H9 (cell line): ENCODE data around the gene SLC19A1. TPM values are rescaled to one million over a fixed set of nuclear protein-coding genes. Genes with fewer than 3 reads are reported as not detected.
A peak's percentile ranks its signal among the peaks of the same experiment; 100 is the strongest.

Experiments
- DNase-seq: peaks from one replicate; pipeline ENCODE4 v3.0.0-alpha.2; 2017
- H2AFZ ChIP-seq: one replicate; pipeline ENCODE4 v1.6.1; 2013; ENCODE audit warnings: mild to moderate bottlenecking, low read length, control low read depth, moderate library complexity
- H2AK5ac ChIP-seq: 2 replicates; pipeline ENCODE4 v1.6.1; 2013; ENCODE audit warnings: low read length, control low read depth, mixed read lengths; ENCODE audit not compliant: insufficient read length
- H2BK120ac ChIP-seq: one replicate; pipeline ENCODE4 v1.6.1; 2013; ENCODE audit warnings: low read depth, mild to moderate bottlenecking, low read length, control low read depth, inconsistent platforms; ENCODE audit not compliant: poor library complexity, severe bottlenecking
- H2BK12ac ChIP-seq: 2 replicates; pipeline ENCODE4 v1.6.1; 2013; ENCODE audit warnings: low read length, control low read depth, mixed read lengths, low read depth; ENCODE audit not compliant: insufficient read length
- H2BK15ac ChIP-seq: 2 replicates; pipeline ENCODE4 v1.6.1; 2013; ENCODE audit warnings: low read depth, low read length, control low read depth
- H2BK20ac ChIP-seq: one replicate; pipeline ENCODE4 v1.6.1; 2013; ENCODE audit warnings: low read depth, mild to moderate bottlenecking, low read length, control low read depth, inconsistent platforms; ENCODE audit not compliant: poor library complexity, severe bottlenecking
- H2BK5ac ChIP-seq: 2 replicates; pipeline ENCODE4 v1.6.1; 2013; ENCODE audit warnings: low read length, control low read depth, mixed read lengths; ENCODE audit not compliant: insufficient read length
- H3K14ac ChIP-seq: 2 replicates; pipeline ENCODE4 v1.6.1; 2013; ENCODE audit warnings: low read length, control low read depth; ENCODE audit not compliant: insufficient read depth
- H3K18ac ChIP-seq: 2 replicates; pipeline ENCODE4 v1.6.1; 2013; ENCODE audit warnings: low read depth, mild to moderate bottlenecking, mixed read lengths, low read length, control low read depth; ENCODE audit not compliant: insufficient read length
- H3K23ac ChIP-seq: 2 replicates; pipeline ENCODE4 v1.6.1; 2013; ENCODE audit warnings: low read length, control low read depth, mixed read lengths, low read depth; ENCODE audit not compliant: insufficient read length
- H3K23me2 ChIP-seq: 2 replicates; pipeline ENCODE4 v1.6.1; 2013; ENCODE audit warnings: low read depth, mild to moderate bottlenecking, mixed read lengths, low read length, control low read depth; ENCODE audit not compliant: insufficient read length, poor library complexity, severe bottlenecking
- H3K27ac ChIP-seq: 2 replicates; pipeline ENCODE4 v1.5.1; 2013; ENCODE audit warnings: low read length, control low read depth, mixed read lengths, low read depth; ENCODE audit not compliant: insufficient read length
- H3K27me3 ChIP-seq: 2 replicates; pipeline ENCODE4 v1.6.1; 2013; ENCODE audit warnings: low read length, control low read depth, inconsistent platforms; ENCODE audit not compliant: insufficient read depth
- H3K4ac ChIP-seq: 2 replicates; pipeline ENCODE4 v1.6.1; 2013; ENCODE audit warnings: low read depth, mild to moderate bottlenecking, control low read depth, inconsistent platforms, low read length, moderate library complexity
- H3K4me1 ChIP-seq: 2 replicates; pipeline ENCODE4 v1.6.1; 2013; ENCODE audit warnings: low read length, control low read depth, inconsistent platforms; ENCODE audit not compliant: insufficient read depth
- H3K4me2 ChIP-seq: 2 replicates; pipeline ENCODE4 v1.6.1; 2013; ENCODE audit warnings: low read length, control low read depth, mixed read lengths; ENCODE audit not compliant: insufficient read length, insufficient read depth
- H3K56ac ChIP-seq: 2 replicates; pipeline ENCODE4 v1.6.1; 2013; ENCODE audit warnings: low read depth, mild to moderate bottlenecking, mixed read lengths, low read length, control low read depth; ENCODE audit not compliant: insufficient read length
- H3K79me1 ChIP-seq: 2 replicates; pipeline ENCODE4 v1.6.1; 2013; ENCODE audit warnings: low read depth, mild to moderate bottlenecking, moderate library complexity, low read length, control low read depth, inconsistent platforms; ENCODE audit not compliant: insufficient read depth, poor library complexity, severe bottlenecking
- H3K79me2 ChIP-seq: 2 replicates; pipeline ENCODE4 v1.6.1; 2013; ENCODE audit warnings: low read length, control low read depth, inconsistent platforms; ENCODE audit not compliant: insufficient read depth
- H3K9ac ChIP-seq: 2 replicates; pipeline ENCODE4 v1.6.1; 2013; ENCODE audit warnings: low read length, control low read depth, mixed read lengths; ENCODE audit not compliant: insufficient read length; ENCODE audit errors: extremely low read depth
- H3K9me3 ChIP-seq: one replicate; pipeline ENCODE4 v1.6.1; 2013; ENCODE audit warnings: low read depth, low read length, inconsistent platforms; ENCODE audit not compliant: control insufficient read depth
- H3T11ph ChIP-seq: one replicate; pipeline ENCODE4 v1.6.1; 2013; ENCODE audit warnings: mild to moderate bottlenecking, low read length, control low read depth, inconsistent platforms
- H4K20me1 ChIP-seq: one replicate; pipeline ENCODE4 v1.6.1; 2013; ENCODE audit not compliant: control insufficient read depth, insufficient read length, insufficient read depth
- H4K5ac ChIP-seq: 2 replicates; pipeline ENCODE4 v1.6.1; 2013; ENCODE audit warnings: low read depth, mild to moderate bottlenecking, mixed read lengths, low read length, control low read depth; ENCODE audit not compliant: insufficient read length
- H4K8ac ChIP-seq: replicated peaks from 2 replicates; pipeline ENCODE4 v1.6.1; 2013; ENCODE audit warnings: low read length, control low read depth, mixed read lengths, low read depth; ENCODE audit not compliant: insufficient read length
- H4K91ac ChIP-seq: 2 replicates; pipeline ENCODE4 v1.6.1; 2013; ENCODE audit warnings: low read depth, mild to moderate bottlenecking, moderate library complexity, mixed read lengths, low read length, control low read depth; ENCODE audit not compliant: insufficient read length
- H3K27ac Mint-ChIP-seq, 3 experiments: 2 replicates in 2 of 3; 3 replicates in 1 of 3; pipeline ENCODE4 v1.8.0; 2020 to 2021; ENCODE audit warnings: mixed read lengths in 3 of 3, mild to moderate bottlenecking in 1 of 3, moderate library complexity in 1 of 3
- H3K27me3 Mint-ChIP-seq: 2 replicates; pipeline ENCODE4 v1.8.0; 2021; ENCODE audit warnings: low read depth, mild to moderate bottlenecking, moderate library complexity, mixed read lengths
- H3K36me3 Mint-ChIP-seq, 3 experiments: 2 replicates in 2 of 3; 3 replicates in 1 of 3; pipeline ENCODE4 v1.8.0; 2020 to 2021; ENCODE audit warnings: low read depth in 3 of 3, mixed read lengths in 3 of 3; ENCODE audit not compliant: insufficient read depth in 1 of 3
- H3K4me1 Mint-ChIP-seq, 2 experiments: 2 replicates each; pipeline ENCODE4 v1.8.0; 2020; ENCODE audit warnings: mixed read lengths in 2 of 2
- H3K4me3 Mint-ChIP-seq, 2 experiments: 2 replicates in 1 of 2; 3 replicates in 1 of 2; pipeline ENCODE4 v1.8.0; 2020 to 2021; ENCODE audit warnings: mild to moderate bottlenecking in 2 of 2, mixed read lengths in 2 of 2, moderate library complexity in 1 of 2
- H3K9me3 Mint-ChIP-seq, 2 experiments: 2 replicates in 1 of 2; 3 replicates in 1 of 2; pipeline ENCODE4 v1.8.0; 2020; ENCODE audit warnings: mild to moderate bottlenecking in 2 of 2, mixed read lengths in 2 of 2, moderate library complexity in 1 of 2
- CTCF ChIP-seq: fragments of 200-600 bp; sonication (generic); conservative IDR thresholded peaks from 3 replicates; pipeline ENCODE4 v1.8.0; 2021; ENCODE audit warnings: antibody characterized with exemption, mild to moderate bottlenecking
- WGBS: extraction: QIAGEN DNeasy Blood & Tissue Kit; methylation state at CpG from one replicate; pipeline ENCODE4 v1.1.7; 2013; ENCODE audit warnings: missing lambda C conversion rate, low lambda C conversion rate, mixed read lengths; ENCODE audit not compliant: insufficient read length; ENCODE audit errors: extremely low coverage; 5-methylcytosine and 5-hydroxymethylcytosine counted together
- total RNA-seq: library from RNA; stranded (reverse); gene quantifications from 2 replicates; pipeline ENCODE4 v1.2.1, GENCODE V29; 2021

SLC19A1 gene
- total RNA-seq, 1 experiment from 2014 or later = 32.4 TPM

DNA sequence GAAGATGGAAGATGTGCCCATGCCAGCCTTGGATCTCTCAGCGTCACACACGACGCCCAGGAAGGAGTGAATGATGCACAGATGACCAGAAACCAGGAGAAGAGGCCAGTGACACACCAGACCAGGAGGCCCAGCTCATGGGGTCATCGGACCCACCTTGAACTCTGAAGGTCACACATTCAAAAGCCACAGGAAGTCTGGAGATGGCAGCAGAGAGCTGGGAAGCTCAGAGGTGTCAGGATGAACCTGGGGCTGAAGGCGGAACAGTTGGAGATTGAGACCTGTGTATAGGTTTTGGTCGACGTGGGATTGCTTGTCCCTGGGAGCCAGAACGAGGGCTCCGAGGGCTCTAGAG lies 43.6 kb downstream of the SLC19A1 start:
- H3K9me3 ChIP-seq = no peaks in the 10 kb centered on the region
- TF ChIP-seq CTCF = no peak
- H2BK120ac ChIP-seq = no peak overlapping the region
- H4K8ac ChIP-seq = no peak overlapping the region
- no peak overlapping the region for H2BK15ac ChIP-seq
- H4K5ac ChIP-seq = no peak overlapping the region
- H3K79me1 ChIP-seq = no peaks in the 10 kb centered on the region
- H3K23me2 ChIP-seq = peaks cover 3% of the 10 kb centered on the region
- no peak overlapping the region for H2AK5ac ChIP-seq
- Mint-ChIP-seq H3K4me3 (no peak overlapping the region), H3K27me3 (no peaks in the 10 kb centered on the region; the same call in 1 of the 2 replicates), H3K4me1 (no peaks in the 10 kb centered on the region), H3K9me3 (no peaks in the 10 kb centered on the region), H3K36me3 (peaks cover 29 to 69% (median 57%) of the 10 kb centered on the region in 3 experiments), H3K27ac (peak overlapping the region in 1 of 3 experiments; percentile 62; a peak in 2 of 7 replicates)
- no peak overlapping the region for H3K27ac ChIP-seq
- H3K4me1 ChIP-seq = no peaks in the 10 kb centered on the region
- H3K14ac ChIP-seq = no peak overlapping the region
- H3K56ac ChIP-seq = no peak overlapping the region
- no peak overlapping the region for H3K18ac ChIP-seq
- no peak overlapping the region for H2AFZ ChIP-seq
- peaks cover 4% of the 10 kb centered on the region for H4K20me1 ChIP-seq
- H2BK12ac ChIP-seq = no peak overlapping the region
- no peak overlapping the region for H2BK20ac ChIP-seq
- H3K4ac ChIP-seq = no peak overlapping the region
- H3K4me2 ChIP-seq = no peak overlapping the region
- H3K23ac ChIP-seq = no peak overlapping the region
- no peak for DNase-seq
- H3T11ph ChIP-seq = no peak overlapping the region
- no peak overlapping the region for H3K9ac ChIP-seq
- H3K79me2 ChIP-seq = no peaks in the 10 kb centered on the region
- WGBS = no CpG with 5 or more reads among the region's 9 CpGs
- no peak overlapping the region for H4K91ac ChIP-seq
- no peak overlapping the region for H2BK5ac ChIP-seq
- no peaks in the 10 kb centered on the region for H3K27me3 ChIP-seq
